Measurements from ENCODE around the gene HEY2. TPM values are rescaled to one million over a fixed set of nuclear protein-coding genes. Genes with fewer than 3 reads are reported as not detected.
"Not testable (repeated sequence)": the region's sequence is repeated elsewhere in the genome, so short reads cannot be mapped to it uniquely, and the experiment has no call there.

HEY2 gene
- 2.8 TPM for total RNA-seq
- long read RNA-seq, transcript HEY2-201 (5 exons, 2,678 nt) = major isoform, 5 of 10 reads
- long read RNA-seq, partial matches to known transcripts = 5 of 10 reads
- long read RNA-seq, other reads (novel, unspliced or antisense) = 0 of 10 reads

DNA sequence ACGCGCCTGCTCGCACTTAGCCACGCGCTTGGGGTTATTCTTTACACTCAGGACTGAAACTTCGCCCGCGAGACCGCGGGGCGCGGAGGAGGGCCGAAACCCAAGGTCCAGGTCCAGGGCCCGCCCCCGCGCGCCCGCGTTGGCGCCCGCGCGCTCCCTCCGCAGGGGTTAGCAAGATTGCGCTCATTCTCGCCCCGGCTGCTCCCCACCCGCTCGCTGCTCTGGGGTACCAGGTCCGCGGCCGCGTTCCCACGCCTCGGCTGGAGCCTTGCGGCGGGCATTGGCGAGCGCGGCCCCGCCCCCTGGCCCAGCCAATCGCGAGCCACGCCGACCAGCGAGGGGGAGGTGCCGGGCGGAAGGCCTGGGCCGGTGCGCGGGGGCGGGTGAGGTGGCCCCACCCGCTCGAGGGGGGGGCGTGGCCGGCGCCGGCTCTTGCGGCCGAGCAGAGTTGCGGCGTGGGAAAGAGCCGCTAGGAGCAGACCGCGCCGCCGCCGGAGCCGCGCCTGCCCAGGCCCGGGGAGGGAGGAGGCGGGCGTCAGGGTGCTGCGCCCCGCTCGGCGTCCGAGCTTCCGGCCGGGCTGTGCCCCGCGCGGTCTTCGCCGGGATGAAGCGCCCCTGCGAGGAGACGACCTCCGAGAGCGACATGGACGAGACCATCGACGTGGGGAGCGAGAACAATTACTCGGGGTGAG lies at the start of gene HEY2:
Gene HEY2 (plus strand): TSS at position 460 of the 692 bp plus-strand sequence. CDS start 145 bp downstream, at position 605.
- Histone ChIP-seq H3K27ac (peak within 1 kb of the TSS; percentile 76), H3K4me1 (peaks cover 38% of the 10 kb centered on the region), H3K36me3 (no peaks in the 10 kb centered on the region), H3K27me3 (ENCODE audit: low read depth) (peaks cover 88% of the 10 kb centered on the region), H3K9me3 (no peaks in the 10 kb centered on the region), H3K4me3 (peak within 1 kb of the TSS; percentile 74)
- DNase-seq (peak; percentile 94), ATAC-seq (peak; percentile 97 to 99)
- intact Hi-C loops (cut with DNase I) = no loop called here
- TF ChIP-seq, protein P1, sequence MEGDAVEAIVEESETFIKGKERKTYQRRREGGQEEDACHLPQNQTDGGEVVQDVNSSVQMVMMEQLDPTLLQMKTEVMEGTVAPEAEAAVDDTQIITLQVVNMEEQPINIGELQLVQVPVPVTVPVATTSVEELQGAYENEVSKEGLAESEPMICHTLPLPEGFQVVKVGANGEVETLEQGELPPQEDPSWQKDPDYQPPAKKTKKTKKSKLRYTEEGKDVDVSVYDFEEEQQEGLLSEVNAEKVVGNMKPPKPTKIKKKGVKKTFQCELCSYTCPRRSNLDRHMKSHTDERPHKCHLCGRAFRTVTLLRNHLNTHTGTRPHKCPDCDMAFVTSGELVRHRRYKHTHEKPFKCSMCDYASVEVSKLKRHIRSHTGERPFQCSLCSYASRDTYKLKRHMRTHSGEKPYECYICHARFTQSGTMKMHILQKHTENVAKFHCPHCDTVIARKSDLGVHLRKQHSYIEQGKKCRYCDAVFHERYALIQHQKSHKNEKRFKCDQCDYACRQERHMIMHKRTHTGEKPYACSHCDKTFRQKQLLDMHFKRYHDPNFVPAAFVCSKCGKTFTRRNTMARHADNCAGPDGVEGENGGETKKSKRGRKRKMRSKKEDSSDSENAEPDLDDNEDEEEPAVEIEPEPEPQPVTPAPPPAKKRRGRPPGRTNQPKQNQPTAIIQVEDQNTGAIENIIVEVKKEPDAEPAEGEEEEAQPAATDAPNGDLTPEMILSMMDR (IDR thresholded peaks at IDR 0.05) = no peak

DNA sequence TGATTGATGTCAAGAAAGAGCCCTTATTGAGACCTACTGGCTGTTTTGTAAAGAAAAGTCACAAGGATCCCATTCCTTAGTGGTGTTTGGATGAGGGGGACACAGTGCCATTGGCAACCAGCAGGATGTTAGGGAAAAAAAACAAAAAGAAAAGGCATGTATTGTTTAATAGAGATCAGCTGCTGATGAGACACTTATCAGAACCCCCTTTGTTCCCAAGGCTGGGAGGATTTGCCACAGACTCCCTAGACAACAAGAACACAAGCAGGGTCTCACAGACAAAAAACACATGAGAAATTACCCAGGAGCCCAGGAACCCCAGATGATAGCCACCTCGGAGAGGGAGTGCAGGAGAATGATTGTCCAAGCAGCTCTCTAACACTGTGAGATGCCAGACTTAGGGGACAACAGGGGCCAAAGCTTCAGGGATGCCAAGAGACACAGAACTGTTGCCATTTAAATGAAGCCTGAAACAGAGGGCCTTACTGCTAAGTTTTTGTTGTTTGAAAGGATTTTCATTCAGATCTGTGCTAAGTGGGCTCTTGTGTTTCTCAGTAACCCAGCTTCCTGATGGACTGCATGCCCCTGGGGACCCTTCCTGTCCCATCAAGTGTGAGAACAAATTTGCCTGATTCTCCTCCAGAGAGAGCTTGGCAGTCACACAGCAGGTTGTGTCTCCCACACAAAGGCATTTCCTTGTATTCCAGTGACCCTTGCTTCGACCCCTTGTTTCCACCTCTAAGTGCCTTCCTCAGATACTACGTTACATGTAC lies 48.7 kb upstream of the HEY2 start:
- no peaks in the 10 kb centered on the region for H3K4me1 ChIP-seq
- TF ChIP-seq, protein P1 (IDR thresholded peaks at IDR 0.05) = no peak
- no peaks in the 10 kb centered on the region for H3K36me3 ChIP-seq
- DNase-seq (no peak), ATAC-seq (no peak)
- no peaks in the 10 kb centered on the region for H3K9me3 ChIP-seq
- H3K27ac ChIP-seq = no peak overlapping the region
- H3K4me3 ChIP-seq = no peak overlapping the region
- intact Hi-C loops (cut with DNase I) = no loop called here
- no peaks in the 10 kb centered on the region for H3K27me3 ChIP-seq (ENCODE audit: low read depth)

GRCh38 chr6:125701354-125701668 lies 48.1 kb upstream of the HEY2 start:
- ATAC-seq = no peak
- H3K9me3 ChIP-seq = no peaks in the 10 kb centered on the region
- TF ChIP-seq, protein P1 (IDR thresholded peaks at IDR 0.05) = no peak
- no peak for DNase-seq
- intact Hi-C loops (cut with DNase I) = no loop called here
- no peaks in the 10 kb centered on the region for H3K36me3 ChIP-seq
- H3K27me3 ChIP-seq (ENCODE audit: low read depth) = no peaks in the 10 kb centered on the region
- no peak overlapping the region for H3K4me3 ChIP-seq
- no peaks in the 10 kb centered on the region for H3K4me1 ChIP-seq
- no peak overlapping the region for H3K27ac ChIP-seq

- H3K4me3 ChIP-seq; H3K36me3 ChIP-seq; H3K27ac ChIP-seq; intact Hi-C loops (cut with DNase I); DNase-seq; H3K4me1 ChIP-seq; ATAC-seq; H3K9me3 ChIP-seq; H3K27me3 ChIP-seq (ENCODE audit: low read depth): not testable (repeated sequence)
These were observed 45.5 kb upstream of the HEY2 start for GRCh38 chr6:125703882-125704281.

DNA sequence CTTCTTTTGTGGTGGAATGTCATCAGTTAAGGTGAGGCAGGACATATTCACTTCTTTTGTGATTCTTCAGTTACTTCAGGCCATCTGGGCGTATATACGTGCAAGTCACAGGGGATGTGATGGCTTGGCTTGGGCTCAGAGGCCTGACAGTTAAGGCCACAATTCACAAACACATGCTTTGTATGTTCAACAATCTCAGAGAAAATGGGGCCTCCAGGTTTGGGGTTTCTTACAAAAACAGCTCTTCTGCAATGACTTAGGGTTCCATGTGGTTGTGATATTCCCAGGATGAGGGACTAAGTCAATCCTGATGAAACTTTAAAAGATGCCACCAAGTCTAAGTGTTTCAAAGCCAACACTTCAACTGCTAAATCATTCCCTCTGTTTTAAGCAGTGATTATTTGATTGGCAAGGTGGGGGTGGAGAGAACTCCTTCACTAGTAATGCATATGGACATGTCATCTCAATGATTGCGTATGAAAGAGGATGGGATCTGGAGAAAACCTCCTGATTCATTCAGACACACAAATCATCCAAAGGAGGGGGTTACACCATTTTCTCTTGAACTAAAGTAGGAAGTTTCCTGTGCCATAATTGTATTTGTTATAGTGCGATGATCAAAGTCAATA lies 41.7 kb upstream of the HEY2 start:
- H3K4me3 ChIP-seq = no peak overlapping the region
- TF ChIP-seq, protein P1 (IDR thresholded peaks at IDR 0.05) = no peak
- no peaks in the 10 kb centered on the region for H3K4me1 ChIP-seq
- intact Hi-C loops (cut with DNase I) = no loop called here
- peaks cover 4% of the 10 kb centered on the region for H3K9me3 ChIP-seq
- no peak for ATAC-seq
- no peaks in the 10 kb centered on the region for H3K36me3 ChIP-seq
- H3K27ac ChIP-seq = no peak overlapping the region
- no peak for DNase-seq
- H3K27me3 ChIP-seq (ENCODE audit: low read depth) = no peaks in the 10 kb centered on the region
